Measurements from ENCODE around the gene GGN. TPM values are rescaled to one million over a fixed set of nuclear protein-coding genes. Genes with fewer than 3 reads are reported as not detected.

The GGN gene
- total and polyA plus RNA-seq, 9 of the 15 experiments (the other 6 are each of a cell fraction or from before 2014, with no cell fraction given), result 0.15 to 0.33 TPM; not detected in 7

DNA sequence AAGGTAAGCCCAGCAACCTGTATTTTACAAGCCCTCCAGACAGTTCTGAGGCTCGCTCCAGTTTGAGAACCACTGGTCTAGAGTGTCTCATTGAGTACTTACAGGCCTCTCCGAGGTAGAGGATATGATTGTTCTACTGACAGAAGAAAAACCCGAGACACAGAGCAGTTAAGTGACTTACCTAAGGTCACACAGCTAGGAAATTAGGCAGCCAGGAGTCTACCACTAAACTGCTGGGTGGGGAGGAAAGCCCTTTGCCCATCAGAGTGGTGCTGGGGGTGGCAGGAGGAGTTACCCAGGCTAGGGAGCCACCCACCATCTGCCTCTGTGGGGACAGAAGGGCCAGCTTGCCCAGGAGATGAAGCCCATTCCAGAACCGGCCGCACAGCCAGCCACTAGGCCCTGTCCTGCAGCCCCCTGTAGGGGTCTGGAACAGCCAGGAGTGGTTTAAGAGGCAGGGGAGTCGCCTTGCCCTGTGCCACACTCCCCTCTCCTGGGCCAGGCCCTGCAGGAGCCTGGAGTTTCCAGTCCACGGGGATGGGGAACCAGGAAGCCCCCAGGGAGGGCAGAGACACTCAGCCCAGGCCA is 37.5 kb upstream of the GGN start (continued):
- peak; percentile 78 for TF ChIP-seq BCOR (IDR thresholded peaks at IDR 0.05)

DNA sequence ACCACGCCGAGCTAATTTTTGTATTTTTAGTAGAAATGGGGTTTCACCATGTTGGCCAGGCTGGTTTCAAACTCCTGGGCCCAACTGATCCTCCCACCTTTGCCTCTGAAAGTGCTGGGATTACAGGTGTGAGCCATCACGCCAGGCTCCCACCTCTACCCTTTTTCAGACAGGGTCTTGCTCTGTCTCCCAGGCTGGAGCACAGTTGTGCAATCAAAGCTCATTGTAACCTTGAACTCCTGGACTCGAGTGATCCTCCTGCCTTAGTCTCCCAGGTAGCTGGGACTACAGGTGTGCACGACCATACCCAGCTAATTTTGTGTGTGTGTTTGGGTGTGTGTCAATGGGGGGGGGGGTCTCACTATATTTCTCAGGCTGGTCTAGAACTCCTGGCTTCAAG is 36.4 kb upstream of the GGN start:
- no peaks in the 10 kb centered on the region for H3K9me1 ChIP-seq (ENCODE audit: control insufficient read depth, insufficient read depth, low read length)
- H3K27me3 ChIP-seq (ENCODE audit: control insufficient read depth in 2 of 2, insufficient read depth in 2 of 2, low read length in 2 of 2), result no peaks in the 10 kb centered on the region
- H3K36me3 ChIP-seq (ENCODE audit: control insufficient read depth, insufficient read depth, low read length), result no peaks in the 10 kb centered on the region
- H3K9me3 ChIP-seq (replicated peaks; ENCODE audit: control insufficient read depth, insufficient read depth, low read depth, low read length), result no peaks in the 10 kb centered on the region
- BruUV-seq (replicated peaks), result no TSS peak
- H3K27ac ChIP-seq (ENCODE audit: extremely low read depth, low read depth, low read length), result no peak overlapping the region
- no peak overlapping the region for H3K9ac ChIP-seq (ENCODE audit: insufficient read depth in 1 of 2, low read depth in 2 of 2, low read length in 2 of 2)
- FAIRE-seq, result no peak
- no peak overlapping the region for H3K4me2 ChIP-seq (ENCODE audit: insufficient read depth, low read length)
- no peak for ATAC-seq
- peak; percentile 47; the same call in 1 of the 2 replicates for TF ChIP-seq CEBPB (tag; IDR thresholded peaks at IDR 0.05)
- TF ChIP-seq NELFE (IDR thresholded peaks at IDR 0.05; ENCODE audit: insufficient read depth, insufficient read length), result no peak
- ChIA-PET CTCF (ENCODE audit: low intra/inter-chr PET ratio) (no interaction called here), POLR2A (interaction anchor here (1.1 to 1.3 kb wide), 4 partner anchors 9 to 13 kb away, joined by 3 to 6 read pairs (median 4); no protein-coding TSS in a partner anchor)
- DNase-seq (ENCODE audit: extremely low read depth in 1 of 4, low spot score in 3 of 4), result no peak
- intact Hi-C loops (cut with micrococcal nuclease) (no loop called here), in situ Hi-C loops (cut with MboI) (no loop called here)
- H3K4me1 ChIP-seq (replicated peaks in 1 of 2; ENCODE audit: control insufficient read depth in 2 of 2, insufficient read depth in 2 of 2, low read length in 2 of 2), result peaks cover 17 to 26% of the 10 kb centered on the region in 2 experiments; a peak in 4 of 5 replicates
- H2AFZ ChIP-seq (ENCODE audit: low read depth, low read length), result no peak overlapping the region
- no peak overlapping the region for H3K4me3 ChIP-seq
- H3K79me2 ChIP-seq (ENCODE audit: control insufficient read depth, insufficient read depth, low read length), result peaks cover 4% of the 10 kb centered on the region; the same call in 1 of the 3 replicates
- H4K20me1 ChIP-seq (replicated peaks; ENCODE audit: control insufficient read depth, insufficient read depth, low read length), result no peaks in the 10 kb centered on the region
- 60% methylated on average over 3 of the region's 5 CpGs for WGBS (ENCODE audit: insufficient coverage, low coverage, missing lambda C conversion rate)

- CTCF ChIA-PET (ENCODE audit: low intra/inter-chr PET ratio), result no interaction called here
- FAIRE-seq, result no peak
- H3K27ac ChIP-seq (ENCODE audit: extremely low read depth, low read depth, low read length), result no peak overlapping the region
- no peak overlapping the region; a peak in 1 of 4 replicates for H3K9ac ChIP-seq (ENCODE audit: insufficient read depth in 1 of 2, low read depth in 2 of 2, low read length in 2 of 2)
- no peak for ATAC-seq
- H3K9me3 ChIP-seq (replicated peaks; ENCODE audit: control insufficient read depth, insufficient read depth, low read depth, low read length), result no peaks in the 10 kb centered on the region
- H3K36me3 ChIP-seq (ENCODE audit: control insufficient read depth, insufficient read depth, low read length), result no peaks in the 10 kb centered on the region
- H3K9me1 ChIP-seq (ENCODE audit: control insufficient read depth, insufficient read depth, low read length), result no peaks in the 10 kb centered on the region
- H3K79me2 ChIP-seq (ENCODE audit: control insufficient read depth, insufficient read depth, low read length), result peaks cover 4% of the 10 kb centered on the region; the same call in 1 of the 3 replicates
- BruUV-seq (replicated peaks), result no TSS peak
- intact Hi-C loops (cut with micrococcal nuclease), result no loop called here
- H2AFZ ChIP-seq (ENCODE audit: low read depth, low read length), result no peak overlapping the region
- POLR2A ChIA-PET, result interaction anchor here (1.0 kb wide), 1 partner anchor 30 kb away, joined by 3 read pairs; no protein-coding TSS in a partner anchor
- no peak overlapping the region for H3K4me3 ChIP-seq
- no peak for DNase-seq (ENCODE audit: extremely low read depth in 1 of 4, low spot score in 3 of 4)
- no peak overlapping the region for H3K4me2 ChIP-seq (ENCODE audit: insufficient read depth, low read length)
- WGBS (ENCODE audit: insufficient coverage, low coverage, missing lambda C conversion rate), result 61% methylated on average over 7 of the region's 7 CpGs
- H3K27me3 ChIP-seq (ENCODE audit: control insufficient read depth in 2 of 2, insufficient read depth in 2 of 2, low read length in 2 of 2), result no peaks in the 10 kb centered on the region
- in situ Hi-C loops (cut with MboI), result no loop called here
- H3K4me1 ChIP-seq (replicated peaks in 1 of 2; ENCODE audit: control insufficient read depth in 2 of 2, insufficient read depth in 2 of 2, low read length in 2 of 2), result peaks cover 23 to 38% of the 10 kb centered on the region in 2 experiments
- no peaks in the 10 kb centered on the region for H4K20me1 ChIP-seq (replicated peaks; ENCODE audit: control insufficient read depth, insufficient read depth, low read length)
- TF ChIP-seq ASH1L (IDR thresholded peaks at IDR 0.05; ENCODE audit: borderline replicate concordance, low read depth, partially characterized antibody) (no peak), ZNF785 (CRISPR knock-in tag; IDR thresholded peaks at IDR 0.05) (no peak), TOE1 (IDR thresholded peaks at IDR 0.05; ENCODE audit: borderline replicate concordance) (no peak), TOE1 (CRISPR knock-in tag; IDR thresholded peaks at IDR 0.05; ENCODE audit: borderline replicate concordance, low read depth) (no peak), MIER1 (IDR thresholded peaks at IDR 0.05; ENCODE audit: low read depth) (no peak), ZNF121 (CRISPR knock-in tag; conservative IDR thresholded peaks at IDR 0.05) (no peak), ZBTB7A (IDR thresholded peaks at IDR 0.05; ENCODE audit: borderline replicate concordance, control insufficient read depth, low read depth, low read length) (no peak), FOXP1 (CRISPR knock-in tag; IDR thresholded peaks at IDR 0.05) (no peak), SMC3 (conservative IDR thresholded peaks at IDR 0.05; ENCODE audit: insufficient read depth, low read depth, low read length) (no peak), CHD1 (IDR thresholded peaks at IDR 0.05; ENCODE audit: low read length) (no peak), NCOA2 (IDR thresholded peaks at IDR 0.05; ENCODE audit: partially characterized antibody in 2 of 2) (no peak)
- TF ChIP-seq, protein P1, sequence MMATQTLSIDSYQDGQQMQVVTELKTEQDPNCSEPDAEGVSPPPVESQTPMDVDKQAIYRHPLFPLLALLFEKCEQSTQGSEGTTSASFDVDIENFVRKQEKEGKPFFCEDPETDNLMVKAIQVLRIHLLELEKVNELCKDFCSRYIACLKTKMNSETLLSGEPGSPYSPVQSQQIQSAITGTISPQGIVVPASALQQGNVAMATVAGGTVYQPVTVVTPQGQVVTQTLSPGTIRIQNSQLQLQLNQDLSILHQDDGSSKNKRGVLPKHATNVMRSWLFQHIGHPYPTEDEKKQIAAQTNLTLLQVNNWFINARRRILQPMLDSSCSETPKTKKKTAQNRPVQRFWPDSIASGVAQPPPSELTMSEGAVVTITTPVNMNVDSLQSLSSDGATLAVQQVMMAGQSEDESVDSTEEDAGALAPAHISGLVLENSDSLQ (IDR thresholded peaks at IDR 0.05), result no peak; the same call in 1 of the 2 replicates
Observed at GRCh38 chr19:38422438-38422837, 34.6 kb upstream of the GGN start.

Measured in K562 (cell line).